Testis (tissue), 2 donors: ENCODE results near the gene PEX11A.

Experiments used
- POLR2A ChIP-seq: fragments of 450-650 bp; IDR thresholded peaks from one replicate; pipeline ENCODE4 v1.6.1; 2017; ENCODE audit warnings: antibody characterized with exemption, mild to moderate bottlenecking, moderate library complexity
- TF ChIP-seq, protein P1 (sequence below), 3 experiments: fragments of 450-650 bp in 2 of 3; fragments of 200-600 bp in 1 of 3; sonication (generic) in 1 of 3; IDR thresholded peaks; one replicate each; pipeline ENCODE4 v1.5.1; 2016 to 2019; ENCODE audit warnings: antibody characterized with exemption in 3 of 3, mild to moderate bottlenecking in 2 of 3, moderate library complexity in 1 of 3

DNA sequence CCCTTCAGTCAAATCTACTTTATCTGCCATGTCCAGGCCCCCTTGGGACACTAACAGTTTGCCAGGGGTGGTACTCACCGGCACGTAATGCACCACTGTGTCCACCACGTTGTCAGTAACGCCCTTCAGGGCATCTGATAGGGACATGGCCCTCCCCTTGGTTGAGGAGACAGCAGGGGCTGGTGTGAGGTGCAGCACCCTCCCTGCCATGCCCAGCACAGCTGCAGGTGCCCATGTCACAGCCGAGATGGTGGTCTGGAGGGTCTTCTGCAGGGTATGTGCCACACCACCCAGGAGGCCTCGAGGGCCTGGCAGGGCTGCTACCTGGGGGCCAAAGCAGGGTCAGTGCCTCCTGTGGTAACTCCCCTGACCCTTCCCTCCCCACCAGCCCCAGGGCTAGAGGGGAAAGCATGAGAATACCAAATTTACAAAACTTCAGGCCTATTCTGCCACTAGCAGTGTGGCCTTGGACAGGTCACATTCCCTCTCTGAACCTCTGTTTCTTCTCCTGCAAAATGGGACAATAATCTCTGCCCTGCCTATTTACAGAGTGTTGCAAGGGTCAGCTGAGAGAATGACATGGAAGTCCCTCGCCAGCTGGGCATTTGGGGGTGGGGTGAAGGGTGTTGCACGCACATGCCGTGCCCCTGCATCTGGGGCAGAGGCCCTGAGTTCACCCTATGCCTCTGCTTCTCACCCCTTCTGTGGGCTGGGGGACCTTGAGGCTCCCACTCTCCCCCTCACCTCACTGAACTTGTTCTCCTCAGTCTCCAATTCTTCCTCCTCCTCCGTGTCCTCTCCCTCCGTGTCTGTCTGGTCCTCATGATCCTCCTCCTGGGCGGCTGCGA, 23.5 kb downstream of the PEX11A start:
- no peak for TF ChIP-seq POLR2A
- TF ChIP-seq, protein P1, sequence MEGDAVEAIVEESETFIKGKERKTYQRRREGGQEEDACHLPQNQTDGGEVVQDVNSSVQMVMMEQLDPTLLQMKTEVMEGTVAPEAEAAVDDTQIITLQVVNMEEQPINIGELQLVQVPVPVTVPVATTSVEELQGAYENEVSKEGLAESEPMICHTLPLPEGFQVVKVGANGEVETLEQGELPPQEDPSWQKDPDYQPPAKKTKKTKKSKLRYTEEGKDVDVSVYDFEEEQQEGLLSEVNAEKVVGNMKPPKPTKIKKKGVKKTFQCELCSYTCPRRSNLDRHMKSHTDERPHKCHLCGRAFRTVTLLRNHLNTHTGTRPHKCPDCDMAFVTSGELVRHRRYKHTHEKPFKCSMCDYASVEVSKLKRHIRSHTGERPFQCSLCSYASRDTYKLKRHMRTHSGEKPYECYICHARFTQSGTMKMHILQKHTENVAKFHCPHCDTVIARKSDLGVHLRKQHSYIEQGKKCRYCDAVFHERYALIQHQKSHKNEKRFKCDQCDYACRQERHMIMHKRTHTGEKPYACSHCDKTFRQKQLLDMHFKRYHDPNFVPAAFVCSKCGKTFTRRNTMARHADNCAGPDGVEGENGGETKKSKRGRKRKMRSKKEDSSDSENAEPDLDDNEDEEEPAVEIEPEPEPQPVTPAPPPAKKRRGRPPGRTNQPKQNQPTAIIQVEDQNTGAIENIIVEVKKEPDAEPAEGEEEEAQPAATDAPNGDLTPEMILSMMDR (IDR thresholded peaks at IDR 0.05), result no peak
